Measurements from ENCODE around the gene NET1.
"Not testable (repeated sequence)": the region's sequence is repeated elsewhere in the genome, so short reads cannot be mapped to it uniquely, and the experiment has no call there.

The NET1 gene, protein sequence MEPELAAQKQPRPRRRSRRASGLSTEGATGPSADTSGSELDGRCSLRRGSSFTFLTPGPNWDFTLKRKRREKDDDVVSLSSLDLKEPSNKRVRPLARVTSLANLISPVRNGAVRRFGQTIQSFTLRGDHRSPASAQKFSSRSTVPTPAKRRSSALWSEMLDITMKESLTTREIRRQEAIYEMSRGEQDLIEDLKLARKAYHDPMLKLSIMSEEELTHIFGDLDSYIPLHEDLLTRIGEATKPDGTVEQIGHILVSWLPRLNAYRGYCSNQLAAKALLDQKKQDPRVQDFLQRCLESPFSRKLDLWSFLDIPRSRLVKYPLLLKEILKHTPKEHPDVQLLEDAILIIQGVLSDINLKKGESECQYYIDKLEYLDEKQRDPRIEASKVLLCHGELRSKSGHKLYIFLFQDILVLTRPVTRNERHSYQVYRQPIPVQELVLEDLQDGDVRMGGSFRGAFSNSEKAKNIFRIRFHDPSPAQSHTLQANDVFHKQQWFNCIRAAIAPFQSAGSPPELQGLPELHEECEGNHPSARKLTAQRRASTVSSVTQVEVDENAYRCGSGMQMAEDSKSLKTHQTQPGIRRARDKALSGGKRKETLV

DNA sequence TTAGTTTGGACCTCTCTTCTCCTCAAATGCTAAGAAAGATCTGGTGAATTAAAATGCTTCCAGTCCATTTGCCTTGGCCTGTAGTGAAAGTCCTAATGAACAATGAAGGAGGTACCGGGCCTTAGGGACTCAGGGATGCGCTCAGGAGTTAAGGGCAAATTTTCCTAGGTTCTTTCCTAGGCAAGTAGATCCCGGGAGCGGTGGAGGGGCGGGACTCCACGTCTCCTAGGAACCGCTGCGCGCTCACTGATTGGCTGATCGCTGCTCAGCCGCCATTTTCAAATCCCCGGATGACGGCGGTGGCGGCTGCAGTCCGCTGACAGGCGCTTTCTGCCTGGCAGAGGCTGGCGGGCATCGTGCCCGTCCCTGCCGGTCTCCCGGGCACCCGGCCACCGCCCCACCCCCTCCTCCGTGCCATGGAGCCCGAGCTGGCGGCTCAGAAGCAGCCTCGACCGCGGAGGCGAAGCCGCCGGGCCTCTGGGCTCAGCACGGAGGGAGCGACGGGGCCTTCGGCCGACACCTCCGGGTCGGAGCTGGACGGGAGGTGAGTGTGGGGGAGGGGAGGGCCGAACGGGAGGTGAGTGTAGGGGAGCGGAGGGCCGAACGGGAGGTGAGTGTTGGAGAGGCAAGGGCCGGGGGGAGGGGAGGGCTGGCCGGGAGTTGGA lies at the start of gene NET1:
Gene NET1, plus strand, starts transcription at position 281 of the 665 bp plus-strand sequence. Its CDS starts 136 bp downstream, at position 417.
- DNase-seq = peak; percentile 78 to 90

DNA sequence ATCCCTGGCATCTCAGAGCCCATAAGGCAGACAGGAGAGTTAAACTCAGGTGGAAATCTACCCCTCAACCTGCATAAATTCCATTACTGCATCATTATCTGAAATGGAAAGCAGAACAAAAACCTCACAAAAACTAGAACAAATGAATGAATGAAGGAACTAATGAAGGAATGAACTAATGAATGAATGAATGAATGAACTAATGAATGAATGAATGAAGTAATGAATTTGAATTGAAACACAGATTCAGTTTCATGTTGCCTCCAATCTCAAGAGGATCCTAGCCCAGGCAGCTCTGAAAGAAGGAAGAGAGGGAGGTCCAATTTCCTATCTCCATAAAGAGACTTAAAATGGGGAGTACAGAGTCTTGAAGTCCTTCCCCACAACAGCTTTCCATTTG lies 49.5 kb upstream of the NET1 start:
- no peak for DNase-seq

DNA sequence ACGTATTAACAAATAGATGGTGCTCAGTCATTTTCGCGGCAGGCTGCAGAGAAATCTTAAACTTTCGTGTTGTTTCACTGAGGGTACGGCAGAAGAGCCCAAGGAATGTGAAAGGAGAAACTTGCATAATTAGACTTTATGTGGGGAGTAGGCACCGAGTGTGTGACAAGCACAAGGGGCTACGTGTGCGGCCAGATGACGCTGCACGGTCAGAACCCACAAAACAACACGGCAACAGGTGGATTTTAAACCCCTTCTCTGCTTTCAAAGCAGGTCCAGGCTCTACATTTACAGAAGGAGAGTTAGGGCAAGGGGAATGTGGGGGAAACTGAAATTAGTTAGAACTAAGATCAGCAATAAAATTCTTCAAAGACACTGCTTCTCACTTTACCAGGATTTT lies 48.0 kb upstream of the NET1 start:
- no peak for DNase-seq

DNA sequence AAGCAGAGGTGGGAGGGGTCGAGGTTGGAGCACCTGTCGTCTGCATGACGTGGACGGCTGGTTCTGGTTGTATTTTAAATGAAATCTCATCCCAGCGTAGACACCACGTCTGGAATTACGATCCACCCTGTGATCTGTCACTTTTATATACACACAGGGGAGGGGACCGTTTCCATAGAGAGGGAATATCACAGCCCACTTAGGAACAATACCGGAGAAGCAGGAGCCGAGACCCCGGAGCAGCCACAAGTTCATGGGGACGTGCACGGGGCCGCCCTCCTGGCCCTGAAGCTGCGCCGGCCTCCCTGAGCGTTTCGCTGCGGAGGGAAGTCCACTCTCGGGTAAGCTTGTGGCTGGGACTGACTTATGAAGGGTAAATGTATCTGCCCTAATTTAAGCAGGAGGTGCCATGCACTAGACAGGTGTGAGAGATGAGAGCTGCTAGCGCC lies 47.4 kb upstream of the NET1 start, which contains the start of gene UCN3:
Gene UCN3, plus strand, starts transcription at position 77 of the 449 bp plus-strand sequence. CDS start 8,755 bp downstream, outside the sequence.
- peak in 1 of 2 experiments; percentile 31 for DNase-seq

DNA sequence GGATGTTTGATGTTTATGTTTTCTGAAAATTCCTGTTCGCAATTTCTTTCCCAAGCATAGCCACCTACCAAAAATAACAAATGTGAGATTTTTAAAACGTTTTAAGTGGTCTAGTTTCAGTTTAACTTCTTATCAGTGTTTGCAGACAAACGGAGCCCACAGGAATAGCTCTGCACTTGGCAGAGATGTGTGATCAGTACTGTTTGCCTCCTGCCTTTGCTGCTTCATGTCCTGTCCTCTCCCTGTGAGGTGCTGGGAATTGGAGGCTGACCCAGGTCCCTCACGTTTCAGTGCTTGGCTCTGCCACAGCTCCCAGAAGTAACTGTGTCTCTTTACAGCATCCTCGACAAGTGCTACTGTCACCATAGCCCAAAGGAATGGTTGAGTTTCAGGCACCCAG lies 46.4 kb upstream of the NET1 start:
- no peak for DNase-seq

DNA sequence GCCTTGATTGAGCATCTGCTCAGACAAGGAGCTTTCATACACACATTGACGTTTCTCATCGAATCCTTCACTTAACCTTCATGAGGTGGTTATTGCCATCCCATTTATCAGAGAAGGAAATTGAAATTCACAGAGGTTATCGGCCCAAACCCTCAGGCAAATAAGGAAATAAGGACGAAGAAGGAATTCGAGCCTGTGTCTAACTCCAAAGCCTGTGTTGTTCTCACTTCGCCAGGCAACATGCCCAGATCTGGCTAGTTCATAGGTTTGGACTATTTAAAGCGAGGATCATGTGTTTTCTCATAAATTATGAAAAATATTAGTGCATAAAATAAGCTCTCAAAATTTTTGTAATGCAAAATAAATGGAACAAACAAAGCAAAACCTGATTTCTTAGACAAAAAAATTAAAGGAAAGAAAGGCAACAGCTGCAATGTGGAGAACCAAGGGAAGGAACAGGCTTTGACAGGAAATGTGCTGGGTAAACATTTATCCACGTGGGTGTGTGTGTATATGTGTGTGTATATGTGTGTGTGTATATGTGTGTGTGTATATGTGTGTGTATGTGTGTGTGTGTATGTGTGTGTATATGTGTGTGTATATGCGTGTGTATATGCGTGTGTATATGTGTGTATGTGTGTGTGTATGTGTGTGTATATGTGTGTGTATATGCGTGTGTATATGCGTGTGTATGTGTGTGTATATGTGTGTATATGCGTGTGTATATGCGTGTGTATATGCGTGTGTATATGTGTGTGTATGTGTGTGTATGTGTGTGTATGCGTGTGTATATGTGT lies 42.8 kb upstream of the NET1 start:
- no peak for DNase-seq

DNA sequence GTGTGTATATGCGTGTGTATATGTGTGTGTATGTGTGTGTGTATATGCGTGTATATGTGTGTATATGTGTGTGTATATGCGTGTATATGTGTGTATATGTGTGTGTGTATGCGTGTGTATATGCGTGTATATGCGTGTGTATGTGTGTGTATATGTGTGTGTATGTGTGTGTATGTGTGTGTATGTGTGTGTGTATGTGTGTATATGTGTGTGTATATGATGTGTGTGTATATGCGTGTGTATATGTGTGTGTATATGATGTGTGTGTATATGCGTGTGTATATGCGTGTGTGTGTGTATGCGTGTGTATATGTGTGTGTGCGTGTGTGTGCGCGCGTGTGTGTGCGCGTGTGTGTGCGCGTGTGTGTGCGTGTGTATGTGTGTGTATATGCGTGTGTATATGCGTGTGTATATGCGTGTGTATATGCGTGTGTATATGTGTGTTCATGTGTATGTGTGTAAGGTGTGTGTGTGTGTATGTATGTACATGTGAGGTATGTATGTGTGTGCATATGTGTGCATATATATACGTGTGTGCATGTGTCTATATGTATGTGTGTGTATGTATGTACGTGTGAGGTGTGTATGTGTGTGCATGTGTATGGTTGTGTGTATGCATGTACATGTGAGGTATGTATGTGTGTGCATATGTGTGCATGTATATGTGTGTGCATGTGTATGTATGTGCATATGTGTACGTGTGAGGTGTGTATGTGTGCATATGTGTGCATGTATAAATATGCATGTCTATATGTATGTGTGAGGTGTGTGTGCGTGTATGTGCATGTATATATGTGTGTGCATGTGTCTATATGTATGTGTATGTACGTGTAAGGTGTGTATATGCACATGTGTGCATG lies 41.6 kb upstream of the NET1 start:
- no peak for DNase-seq

DNA sequence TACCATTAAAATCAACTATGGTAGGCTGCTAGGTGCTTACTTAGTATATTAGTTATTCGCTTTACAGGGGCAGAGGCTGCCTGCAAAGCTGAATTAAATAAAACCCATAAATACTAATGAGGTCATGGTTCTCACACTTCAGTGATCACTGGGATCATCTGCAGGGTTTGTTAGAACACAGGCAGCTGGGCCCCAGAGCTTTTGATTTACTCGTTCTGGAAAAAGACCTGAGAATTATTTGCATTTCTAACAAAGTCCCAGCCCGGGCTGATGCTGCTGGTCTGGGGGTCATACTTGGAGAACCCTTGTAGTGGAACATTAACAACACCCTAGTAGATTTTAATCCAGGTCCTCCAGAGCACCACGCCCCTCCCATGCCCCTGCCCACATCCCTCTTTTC lies 39.0 kb upstream of the NET1 start:
- DNase-seq = no peak

DNA sequence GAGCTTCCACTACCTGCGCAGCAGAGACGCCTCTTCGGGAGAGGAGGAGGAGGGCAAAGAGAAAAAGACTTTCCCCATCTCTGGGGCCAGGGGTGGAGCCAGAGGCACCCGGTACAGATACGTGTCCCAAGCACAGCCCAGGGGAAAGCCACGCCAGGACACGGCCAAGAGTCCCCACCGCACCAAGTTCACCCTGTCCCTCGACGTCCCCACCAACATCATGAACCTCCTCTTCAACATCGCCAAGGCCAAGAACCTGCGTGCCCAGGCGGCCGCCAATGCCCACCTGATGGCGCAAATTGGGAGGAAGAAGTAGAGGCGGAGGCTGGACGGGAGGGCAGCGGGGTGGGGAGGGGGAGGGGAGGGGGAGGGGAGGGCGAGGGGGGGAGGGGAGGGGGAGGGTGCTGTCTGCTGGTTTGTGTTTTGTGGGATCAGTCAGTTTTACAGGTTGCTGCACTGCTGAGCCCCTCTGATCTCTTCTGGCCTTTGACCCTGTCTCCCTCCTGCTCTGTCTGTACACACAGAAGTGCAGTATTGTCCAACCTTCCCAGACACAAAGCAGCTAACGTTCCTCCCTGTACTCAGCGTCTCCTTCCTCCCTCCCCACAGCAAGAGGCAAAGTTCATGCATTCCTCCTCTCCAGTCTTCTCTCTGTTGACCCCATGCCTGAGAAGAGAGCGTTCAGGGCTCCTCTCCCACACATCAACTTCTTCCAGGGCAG lies 38.3 kb upstream of the NET1 start:
- DNase-seq = no peak

DNA sequence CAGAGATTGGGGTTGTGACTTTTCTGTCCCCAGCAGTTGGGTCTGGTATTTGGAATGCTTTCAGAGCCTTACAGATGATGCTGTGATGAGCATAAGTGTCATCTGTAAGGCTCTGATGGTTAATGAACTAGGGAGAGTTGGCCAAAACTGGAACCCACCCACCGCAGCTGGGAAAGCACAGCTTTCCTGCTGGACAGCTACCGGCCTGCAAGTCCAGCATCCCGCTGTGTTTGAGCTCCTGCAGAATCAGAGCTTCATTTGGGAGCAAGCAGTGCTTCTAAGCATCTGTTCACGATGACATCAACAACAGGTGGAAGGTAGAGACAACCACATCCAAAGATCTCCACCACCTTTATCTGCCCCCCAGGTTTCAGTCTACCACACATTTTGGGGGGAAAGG lies 35.9 kb upstream of the NET1 start:
- DNase-seq = no peak

DNA sequence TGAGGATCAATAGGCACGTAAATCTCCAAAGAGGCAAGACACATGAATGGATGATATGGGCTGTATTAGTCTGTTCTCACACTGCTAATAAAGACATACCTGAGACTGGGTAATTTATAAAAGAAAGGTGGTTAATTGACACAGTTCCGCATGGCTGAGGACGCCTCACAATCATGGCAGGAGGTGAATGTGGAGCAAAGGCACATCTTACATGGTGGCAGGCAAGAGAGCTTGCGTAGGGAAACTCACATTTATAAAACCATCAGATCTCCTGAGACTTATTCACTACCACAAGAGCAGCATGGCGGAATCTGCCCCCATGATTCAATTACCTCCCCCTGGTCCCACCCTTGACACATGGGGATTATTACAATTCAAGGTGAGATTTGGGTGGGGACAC lies 33.2 kb upstream of the NET1 start:
- not testable (repeated sequence) for DNase-seq

DNA sequence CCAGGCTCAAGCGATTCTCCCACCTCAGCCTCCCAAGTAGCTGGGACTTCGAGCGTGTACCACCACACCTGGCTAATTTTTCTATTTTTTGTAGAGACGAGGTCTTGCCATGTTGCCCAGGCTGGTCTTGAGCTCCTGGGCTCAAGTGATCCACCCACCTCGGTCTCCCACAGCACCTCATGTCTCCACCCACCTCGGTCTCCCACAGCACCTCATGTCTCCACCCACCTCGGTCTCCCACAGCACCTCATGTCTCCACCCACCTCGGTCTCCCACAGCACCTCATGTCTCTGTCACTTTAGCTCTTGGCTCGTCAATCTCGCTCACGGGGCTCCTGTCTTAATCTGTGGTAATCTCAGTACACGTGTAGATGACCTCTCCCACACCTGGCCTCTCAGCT lies 32.0 kb upstream of the NET1 start:
- not testable (repeated sequence) for DNase-seq

DNA sequence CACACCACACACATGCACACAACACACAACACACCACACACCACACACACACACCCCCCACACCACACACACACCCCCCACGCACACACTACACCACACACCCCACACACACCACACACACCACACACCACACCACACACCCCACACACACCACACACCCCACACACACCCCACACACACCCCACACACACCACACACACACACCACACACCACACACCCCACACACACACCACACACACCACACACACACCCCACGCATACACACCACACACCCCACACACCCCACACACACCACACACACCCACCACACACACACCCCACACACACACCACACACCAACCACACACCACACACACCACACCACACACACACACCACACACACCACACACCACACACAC lies 31.2 kb upstream of the NET1 start:
- no peak for DNase-seq

DNA sequence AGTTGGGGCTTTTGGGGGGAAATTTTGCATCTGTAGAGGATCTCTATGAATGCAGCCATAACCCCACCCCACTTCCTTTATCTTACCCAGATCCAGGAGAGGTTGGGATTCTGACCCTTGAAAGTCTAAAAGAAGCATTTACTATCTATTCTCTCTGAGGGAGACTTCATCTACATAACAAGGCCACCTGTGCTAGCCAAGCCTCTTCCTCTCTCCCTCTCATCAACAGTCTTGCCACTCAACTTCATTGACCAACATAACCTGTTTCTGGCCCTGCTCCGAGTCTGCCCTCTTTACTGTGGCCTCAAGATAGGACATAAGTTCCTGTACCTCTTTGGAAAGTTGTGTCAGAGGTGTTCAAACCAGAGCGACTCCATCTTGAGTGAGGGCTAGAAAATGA lies 27.1 kb upstream of the NET1 start:
- DNase-seq = no peak

DNA sequence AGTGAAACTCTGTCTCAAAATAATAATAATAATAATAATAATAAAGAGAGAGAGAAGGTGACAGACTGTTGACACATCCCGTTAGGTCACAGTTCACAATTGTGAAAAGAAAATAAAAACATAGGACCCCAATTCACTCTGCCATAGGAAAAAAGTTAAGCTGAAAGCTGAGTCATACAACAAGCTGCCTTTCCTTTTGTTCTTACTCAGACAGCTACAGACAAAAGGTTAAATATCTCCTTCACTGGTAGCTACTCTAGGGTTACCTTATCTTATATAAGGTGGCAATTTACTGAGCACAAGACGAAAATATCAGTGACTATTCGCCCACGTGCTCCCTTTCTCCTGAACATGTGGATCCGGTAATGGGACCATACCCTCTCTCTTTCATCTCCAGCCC lies 25.2 kb upstream of the NET1 start:
- no peak for DNase-seq

DNA sequence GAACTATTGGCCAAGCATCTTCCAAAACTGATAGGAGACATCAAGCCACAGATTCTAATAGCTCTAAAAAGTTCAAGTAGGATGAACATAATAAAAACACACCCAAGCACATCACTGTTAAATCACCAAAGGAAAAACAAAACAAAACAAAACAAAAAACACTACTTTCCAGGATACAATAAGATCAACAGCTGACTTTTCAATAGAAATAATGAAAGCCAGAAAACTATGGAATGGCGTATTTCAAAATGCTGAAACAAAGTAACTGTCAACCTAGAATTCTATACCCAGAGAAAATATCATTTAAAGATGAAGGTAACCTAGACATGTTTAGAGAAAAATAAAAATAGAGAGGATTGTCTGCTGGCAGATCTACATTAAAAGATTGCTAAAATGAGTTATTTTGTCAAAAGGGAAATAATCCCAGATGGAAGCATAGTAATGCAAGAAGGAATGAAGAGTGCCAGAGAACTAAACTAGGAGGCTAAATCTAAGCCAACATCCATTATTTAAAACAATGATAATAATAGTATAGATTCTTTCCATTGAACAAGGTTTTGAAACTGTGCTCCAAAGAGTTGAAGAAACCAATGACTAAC lies 21.7 kb upstream of the NET1 start:
- DNase-seq = no peak

DNA sequence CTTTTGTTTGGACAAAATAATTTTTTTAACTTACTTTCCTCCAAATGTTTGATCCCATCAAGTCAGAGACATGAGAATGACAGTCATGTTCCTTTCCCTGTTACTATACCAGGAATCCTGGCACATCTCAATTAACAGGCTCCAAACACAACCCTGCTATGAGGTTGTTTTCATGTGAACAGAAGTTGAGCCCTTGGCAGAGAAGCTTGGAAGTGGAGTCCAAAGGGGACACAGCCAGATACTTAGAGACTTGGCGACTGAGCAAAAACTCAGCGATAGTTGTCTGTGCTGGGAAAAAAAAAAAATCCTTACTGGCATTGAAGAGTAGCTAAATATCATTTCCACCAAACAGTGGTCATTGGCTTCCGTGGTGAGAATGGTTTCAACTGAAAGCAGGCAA lies 20.6 kb upstream of the NET1 start:
- DNase-seq = no peak

DNA sequence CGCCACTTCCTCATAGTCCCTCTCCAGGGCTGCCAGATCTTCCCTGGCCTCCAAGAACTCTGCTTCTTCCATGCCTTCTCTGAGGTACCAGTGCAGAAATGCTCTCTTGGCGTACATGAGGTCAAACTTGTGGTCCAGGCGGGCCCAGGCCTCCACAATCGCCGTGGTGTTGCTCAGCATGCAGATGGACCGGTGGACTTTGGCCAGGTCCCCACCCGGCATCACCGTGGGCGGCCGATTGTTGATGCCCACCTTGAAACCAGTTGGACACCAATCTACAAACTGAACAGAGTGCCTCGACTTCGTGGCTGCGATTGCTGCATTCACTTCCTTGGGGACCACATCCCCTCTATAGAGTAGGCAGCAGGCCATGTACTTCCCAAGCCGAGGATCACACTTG lies 18.8 kb upstream of the NET1 start:
- no peak for DNase-seq

DNA sequence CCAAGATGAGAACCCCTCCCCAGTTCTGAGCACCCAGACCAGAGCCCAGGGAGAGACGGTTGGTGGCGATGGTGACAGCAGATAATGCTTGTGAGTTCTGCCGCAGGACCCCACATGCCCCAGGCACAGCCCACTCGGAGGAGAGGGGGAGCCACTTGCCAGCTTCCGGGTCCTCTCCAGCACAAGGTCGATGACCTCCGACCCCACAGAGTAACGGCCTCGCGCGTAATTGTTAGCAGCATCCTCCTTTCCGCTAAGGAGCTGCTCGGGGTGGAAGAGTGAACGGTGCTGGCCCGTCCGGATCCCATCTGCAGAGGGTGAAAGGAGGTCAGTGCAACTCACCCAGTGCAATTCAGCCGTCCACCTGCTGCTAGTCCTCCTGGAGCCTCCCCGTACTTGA lies 17.2 kb upstream of the NET1 start:
- no peak for DNase-seq

DNA sequence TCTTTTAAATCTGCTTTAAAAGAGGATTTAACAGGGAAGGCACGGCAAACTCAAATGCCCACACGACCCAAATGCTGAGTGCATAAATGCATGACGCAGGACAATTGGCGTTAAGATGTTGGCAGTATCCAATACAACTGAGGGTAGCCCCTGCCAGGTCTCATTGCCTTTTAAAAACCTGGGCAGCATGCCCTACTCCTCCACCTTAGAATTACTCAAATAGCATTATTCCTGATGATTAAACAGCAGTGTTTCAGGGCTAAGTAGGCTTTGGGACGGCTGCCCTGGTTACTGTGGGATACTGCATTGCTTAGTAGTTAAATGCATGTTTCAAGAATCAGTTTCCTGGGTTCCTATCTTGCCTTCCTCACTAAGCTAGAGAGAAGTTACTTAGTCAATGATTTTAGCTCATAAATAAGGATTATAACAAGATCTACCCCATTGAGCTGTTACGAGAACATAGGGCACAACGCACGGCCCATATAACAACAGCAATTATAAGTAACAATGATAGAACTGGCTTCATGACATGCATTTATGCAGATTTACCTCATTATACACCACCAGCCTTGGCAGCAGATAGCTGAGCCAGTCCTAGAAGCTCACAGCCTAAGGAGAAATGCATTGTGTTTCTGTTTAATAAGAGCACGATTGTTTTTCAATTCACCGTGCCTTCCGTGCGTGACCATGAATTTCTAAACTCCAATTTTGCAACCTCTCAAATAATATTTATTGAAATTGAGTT lies 15.6 kb upstream of the NET1 start:
- DNase-seq = peak; percentile 36 to 73
